HEK293 (cell line): ENCODE data around the gene WASHC3.

Experiments used
- CTCF ChIA-PET: fragments of 350-600 bp; formaldehyde crosslinking; extraction: SDS; loops from one replicate; lab custom pipeline; 2021; ENCODE audit warnings: antibody characterized with exemption; lab: Yijun Ruan, JAX
- POLR2A ChIA-PET: fragments of 300-600 bp; formaldehyde crosslinking; extraction: SDS; loops from one replicate; lab custom pipeline; 2020; ENCODE audit warnings: antibody characterized with exemption, inconsistent platforms; lab: Yijun Ruan, JAX
- H3K27ac ChIP-seq: fragments of 200-500 bp; sonication (Bioruptor generic); 2 replicates; pipeline ENCODE4 v1.5.1; 2014; ENCODE audit warnings: low read depth, low read length, control low read depth, inconsistent platforms; ENCODE audit errors: extremely low read depth
- H3K36me3 ChIP-seq, 2 experiments: fragments of 200-500 bp in 1 of 2; sonication (Bioruptor generic) in 1 of 2; 1 replicate in 1 of 2; 2 replicates in 1 of 2; pipeline ENCODE4 v1.5.1; 2014 to 2017; ENCODE audit warnings: inconsistent platforms in 2 of 2, low read length in 2 of 2; ENCODE audit not compliant: control insufficient read depth in 2 of 2, insufficient read depth in 1 of 2
- H3K4me1 ChIP-seq: fragments of 200-500 bp; sonication (Bioruptor generic); 2 replicates; pipeline ENCODE4 v1.5.1; 2014; ENCODE audit warnings: mild to moderate bottlenecking, low read length, inconsistent platforms; ENCODE audit not compliant: control insufficient read depth, insufficient read depth
- H3K4me3 ChIP-seq: 2 replicates; pipeline ENCODE4 v1.5.1; 2011; ENCODE audit warnings: low read depth, mild to moderate bottlenecking, control low read depth, low read length, moderate library complexity
- H3K9me3 ChIP-seq: fragments of 200-500 bp; sonication (Bioruptor generic); 2 replicates; pipeline ENCODE4 v1.5.1; 2014; ENCODE audit warnings: low read depth, low read length, inconsistent platforms; ENCODE audit not compliant: control insufficient read depth, insufficient read depth
- GLIS1 ChIP-seq: fragments of 450-650 bp; formaldehyde crosslinking; IDR thresholded peaks from 2 replicates; pipeline ENCODE4 v1.5.1; 2016; ENCODE audit warnings: missing biosample characterization, missing genetic modification characterization
- GLIS2 ChIP-seq: fragments of 450-650 bp; formaldehyde crosslinking; IDR thresholded peaks from 2 replicates; pipeline ENCODE4 v1.5.1; 2016; ENCODE audit warnings: missing biosample characterization, missing genetic modification characterization
- MZF1 ChIP-seq: fragments of 450-650 bp; formaldehyde crosslinking; IDR thresholded peaks from 2 replicates; pipeline ENCODE4 v1.5.1; 2017; ENCODE audit warnings: missing biosample characterization, missing genetic modification characterization, borderline replicate concordance
- SP3 ChIP-seq: fragments of 450-650 bp; formaldehyde crosslinking; IDR thresholded peaks from 2 replicates; pipeline ENCODE4 v1.5.1; 2016; ENCODE audit warnings: missing biosample characterization, missing genetic modification characterization
- TRIM28 ChIP-seq: IDR thresholded peaks from 2 replicates; pipeline ENCODE4 v1.6.1; 2011; ENCODE audit warnings: low read length, control low read depth, borderline replicate concordance
- ZNF112 ChIP-seq: fragments of 450-650 bp; formaldehyde crosslinking; IDR thresholded peaks from 2 replicates; pipeline ENCODE4 v1.5.0; 2017; ENCODE audit warnings: missing biosample characterization, missing genetic modification characterization
- ZNF114 ChIP-seq: fragments of 450-650 bp; formaldehyde crosslinking; IDR thresholded peaks from 2 replicates; pipeline ENCODE4 v1.5.0; 2017; ENCODE audit warnings: missing biosample characterization, missing genetic modification characterization
- ZNF221 ChIP-seq: fragments of 450-650 bp; formaldehyde crosslinking; IDR thresholded peaks from 2 replicates; pipeline ENCODE4 v1.5.1; 2017; ENCODE audit warnings: missing biosample characterization, missing genetic modification characterization, borderline replicate concordance
- ZNF248 ChIP-seq: fragments of 450-650 bp; formaldehyde crosslinking; IDR thresholded peaks from 2 replicates; pipeline ENCODE4 v1.5.1; 2017; ENCODE audit warnings: missing biosample characterization, missing genetic modification characterization
- ZNF274 ChIP-seq, 2 experiments: fragments of 200-500 bp in 1 of 2; fragments of 450-650 bp in 1 of 2; sonication (Bioruptor generic) in 1 of 2; formaldehyde crosslinking in 1 of 2; IDR thresholded peaks; 2 replicates each; pipeline versions ENCODE4 v1.5.1 to v1.6.1; 2014 to 2016; ENCODE audit warnings: borderline replicate concordance in 1 of 2, inconsistent platforms in 1 of 2, low read length in 1 of 2, missing biosample characterization in 1 of 2, missing genetic modification characterization in 1 of 2
- ZNF324 ChIP-seq: fragments of 450-650 bp; formaldehyde crosslinking; IDR thresholded peaks from 2 replicates; pipeline ENCODE4 v1.5.1; 2016; ENCODE audit warnings: missing biosample characterization, missing genetic modification characterization
- ZNF354C ChIP-seq: fragments of 450-650 bp; formaldehyde crosslinking; IDR thresholded peaks from 2 replicates; pipeline ENCODE4 v1.5.1; 2016; ENCODE audit warnings: missing biosample characterization, missing genetic modification characterization, low read depth, borderline replicate concordance
- ZNF37A ChIP-seq: fragments of 450-650 bp; IDR thresholded peaks from 2 replicates; pipeline ENCODE4 v1.5.1; 2018; ENCODE audit warnings: missing biosample characterization, missing genetic modification characterization
- ZNF488 ChIP-seq: fragments of 450-650 bp; formaldehyde crosslinking; IDR thresholded peaks from 2 replicates; pipeline ENCODE4 v1.5.1; 2016; ENCODE audit warnings: missing biosample characterization, missing genetic modification characterization
- ZNF529 ChIP-seq: fragments of 450-650 bp; formaldehyde crosslinking; IDR thresholded peaks from 2 replicates; pipeline ENCODE4 v1.5.1; 2017; ENCODE audit warnings: missing genetic modification characterization, missing biosample characterization; ENCODE audit not compliant: insufficient replicate concordance
- ZNF560 ChIP-seq: fragments of 450-650 bp; formaldehyde crosslinking; IDR thresholded peaks from 2 replicates; pipeline ENCODE4 v1.5.1; 2017; ENCODE audit warnings: missing biosample characterization, missing genetic modification characterization, borderline replicate concordance
- ZNF664 ChIP-seq: fragments of 450-650 bp; formaldehyde crosslinking; IDR thresholded peaks from 2 replicates; pipeline ENCODE4 v1.5.1; 2016; ENCODE audit warnings: missing biosample characterization, missing genetic modification characterization
- ZNF837 ChIP-seq: fragments of 450-650 bp; formaldehyde crosslinking; IDR thresholded peaks from 2 replicates; pipeline ENCODE4 v1.5.1; 2016; ENCODE audit warnings: missing biosample characterization, missing genetic modification characterization
- TF ChIP-seq, protein P1 (sequence below): fragments of 450-650 bp; IDR thresholded peaks from 2 replicates; pipeline ENCODE4 v1.5.1; 2018; ENCODE audit warnings: missing biosample characterization, mild to moderate bottlenecking, missing genetic modification characterization
- TF ChIP-seq, protein P2 (sequence below): fragments of 450-650 bp; formaldehyde crosslinking; IDR thresholded peaks from 2 replicates; pipeline ENCODE4; 2016; ENCODE audit warnings: missing biosample characterization, missing genetic modification characterization

The WASHC3 gene

DNA sequence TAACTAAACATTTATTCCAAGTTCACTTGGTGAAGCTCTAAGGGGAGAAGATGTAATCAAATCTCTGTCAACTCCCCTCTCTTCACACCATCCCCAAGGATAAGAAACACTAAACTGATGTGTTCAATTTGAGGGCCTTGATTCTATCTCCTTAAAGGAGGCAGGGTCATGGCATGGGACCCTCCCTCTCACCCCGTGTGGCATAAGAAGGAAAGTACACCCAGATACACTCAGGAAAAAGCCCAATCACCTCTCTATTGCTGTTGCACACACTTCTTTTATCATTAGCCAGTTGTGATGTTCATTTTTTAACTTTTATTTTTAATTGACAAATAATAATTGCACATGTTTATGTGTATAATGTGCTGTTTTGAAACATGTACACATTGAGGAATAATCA is 35.1 kb downstream of the WASHC3 start:
- CTCF ChIA-PET: interaction anchor here (0.7 kb wide), 1 partner anchor 179 kb away, joined by 3 read pairs; no protein-coding TSS in a partner anchor
- POLR2A ChIA-PET: no interaction called here
- no peak for TF ChIP-seq MZF1 (tag by site-specific recombination)
- Histone ChIP-seq H3K9me3 (no peaks in the 10 kb centered on the region), H3K36me3 (peaks cover 0 to 8% of the 10 kb centered on the region in 2 experiments; a peak in 1 of 3 replicates), H3K4me1 (no peaks in the 10 kb centered on the region), H3K4me3 (no peak overlapping the region), H3K27ac (no peak overlapping the region)

GRCh38 chr12:102024765-102025164 is 37.0 kb downstream of the WASHC3 start:
- H3K36me3 ChIP-seq: peaks cover 0 to 8% of the 10 kb centered on the region in 2 experiments; a peak in 1 of 3 replicates
- H3K4me3 ChIP-seq: no peak overlapping the region
- TF ChIP-seq GLIS2 (no peak), ZNF324 (tag by site-specific recombination) (no peak), ZNF529 (tag by site-specific recombination) (no peak), ZNF221 (tag by site-specific recombination) (no peak), SP3 (no peak), ZNF274 (IDR thresholded peaks at IDR 0.05; ENCODE audit: low read length) (no peak), ZNF274 (tag by site-specific recombination; IDR thresholded peaks at IDR 0.05; ENCODE audit: borderline replicate concordance) (no peak), ZNF37A (tag by site-specific recombination) (no peak), ZNF114 (tag by site-specific recombination) (no peak), GLIS1 (no peak), ZNF112 (tag by site-specific recombination) (no peak), ZNF560 (tag by site-specific recombination) (no peak), ZNF354C (tag by site-specific recombination) (no peak), ZNF248 (tag by site-specific recombination) (no peak), TRIM28 (no peak), ZNF837 (tag by site-specific recombination) (no peak), ZNF488 (tag by site-specific recombination) (no peak), ZNF664 (tag by site-specific recombination) (no peak)
- TF ChIP-seq, protein P1, sequence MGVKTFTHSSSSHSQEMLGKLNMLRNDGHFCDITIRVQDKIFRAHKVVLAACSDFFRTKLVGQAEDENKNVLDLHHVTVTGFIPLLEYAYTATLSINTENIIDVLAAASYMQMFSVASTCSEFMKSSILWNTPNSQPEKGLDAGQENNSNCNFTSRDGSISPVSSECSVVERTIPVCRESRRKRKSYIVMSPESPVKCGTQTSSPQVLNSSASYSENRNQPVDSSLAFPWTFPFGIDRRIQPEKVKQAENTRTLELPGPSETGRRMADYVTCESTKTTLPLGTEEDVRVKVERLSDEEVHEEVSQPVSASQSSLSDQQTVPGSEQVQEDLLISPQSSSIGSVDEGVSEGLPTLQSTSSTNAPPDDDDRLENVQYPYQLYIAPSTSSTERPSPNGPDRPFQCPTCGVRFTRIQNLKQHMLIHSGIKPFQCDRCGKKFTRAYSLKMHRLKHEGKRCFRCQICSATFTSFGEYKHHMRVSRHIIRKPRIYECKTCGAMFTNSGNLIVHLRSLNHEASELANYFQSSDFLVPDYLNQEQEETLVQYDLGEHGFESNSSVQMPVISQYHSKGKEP (tag by site-specific recombination): no peak
- TF ChIP-seq, protein P2, sequence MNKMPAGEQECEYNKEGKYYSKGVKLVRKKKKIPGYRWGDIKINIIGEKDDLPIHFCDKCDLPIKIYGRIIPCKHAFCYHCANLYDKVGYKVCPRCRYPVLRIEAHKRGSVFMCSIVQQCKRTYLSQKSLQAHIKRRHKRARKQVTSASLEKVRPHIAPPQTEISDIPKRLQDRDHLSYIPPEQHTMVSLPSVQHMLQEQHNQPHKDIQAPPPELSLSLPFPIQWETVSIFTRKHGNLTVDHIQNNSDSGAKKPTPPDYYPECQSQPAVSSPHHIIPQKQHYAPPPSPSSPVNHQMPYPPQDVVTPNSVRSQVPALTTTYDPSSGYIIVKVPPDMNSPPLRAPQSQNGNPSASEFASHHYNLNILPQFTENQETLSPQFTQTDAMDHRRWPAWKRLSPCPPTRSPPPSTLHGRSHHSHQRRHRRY (tag by site-specific recombination): no peak
- TF ChIP-seq, all 188 proteins: peak for 0
- POLR2A ChIA-PET: no interaction called here
- CTCF ChIA-PET: no interaction called here
- Histone ChIP-seq H3K9me3 (no peaks in the 10 kb centered on the region), H3K27ac (no peak overlapping the region), H3K4me1 (no peaks in the 10 kb centered on the region)
